HAP-1 (cell line): ENCODE measurements around the gene CCR6.
"Not testable (repeated sequence)": the region's sequence is repeated elsewhere in the genome, so short reads cannot be mapped to it uniquely, and the experiment has no call there.

ENCODE experiments used
- DNase-seq, 2 experiments: peaks; one replicate each; pipeline ENCODE4 v3.0.0-alpha.2; 2016 to 2020; ENCODE audit warnings: low spot score in 2 of 2
- H3K27me3 ChIP-seq: fragments of 250-450 bp; sonication (Bioruptor Pico); 2 replicates; pipeline ENCODE4 v1.5.1; 2020; ENCODE audit warnings: low read depth, mild to moderate bottlenecking, moderate library complexity
- H3K36me3 ChIP-seq: fragments of 250-450 bp; sonication (Bioruptor Pico); replicated peaks from 2 replicates; pipeline ENCODE4 v1.5.1; 2020; ENCODE audit warnings: mild to moderate bottlenecking
- H3K4me1 ChIP-seq: fragments of 250-450 bp; sonication (Bioruptor Pico); 2 replicates; pipeline ENCODE4 v1.5.1; 2020; ENCODE audit warnings: mild to moderate bottlenecking
- H3K4me3 ChIP-seq: fragments of 250-450 bp; sonication (Bioruptor Pico); 2 replicates; pipeline ENCODE4 v1.5.1; 2020; ENCODE audit warnings: mild to moderate bottlenecking, moderate library complexity
- H3K9me3 ChIP-seq: fragments of 250-450 bp; sonication (Bioruptor Pico); 2 replicates; pipeline ENCODE4 v1.5.1; 2020; ENCODE audit warnings: mild to moderate bottlenecking, moderate library complexity
- in situ Hi-C: fragments of 300-500 bp; cut with MboI; formaldehyde crosslinking; loops from 3 replicates; pipeline ENCODE4 v1.14.3; 2020; ENCODE audit warnings: low sequenced_read_pairs, inconsistent platforms, mixed read lengths

The CCR6 gene

GRCh38 chr6:167167699-167168098, 44.8 kb downstream of the CCR6 start:
- H3K27me3 ChIP-seq, in situ Hi-C loops, H3K4me1 ChIP-seq, H3K9me3 ChIP-seq, DNase-seq, H3K4me3 ChIP-seq, H3K36me3 ChIP-seq: not testable (repeated sequence)

- in situ Hi-C loops, DNase-seq, H3K4me1 ChIP-seq, H3K4me3 ChIP-seq, H3K9me3 ChIP-seq, H3K27me3 ChIP-seq, H3K36me3 ChIP-seq: not testable (repeated sequence)
Observed at GRCh38 chr6:167168296-167168695, 45.4 kb downstream of the CCR6 start.

- H3K4me1 ChIP-seq, H3K4me3 ChIP-seq, DNase-seq, H3K36me3 ChIP-seq, in situ Hi-C loops, H3K9me3 ChIP-seq, H3K27me3 ChIP-seq: not testable (repeated sequence)
Observed at GRCh38 chr6:167169867-167170266, 47.0 kb downstream of the CCR6 start.

GRCh38 chr6:167171300-167171699, 48.4 kb downstream of the CCR6 start:
- H3K36me3 ChIP-seq, H3K4me1 ChIP-seq, H3K4me3 ChIP-seq, H3K9me3 ChIP-seq, H3K27me3 ChIP-seq, DNase-seq, in situ Hi-C loops: not testable (repeated sequence)

- in situ Hi-C loops, H3K9me3 ChIP-seq, DNase-seq, H3K36me3 ChIP-seq, H3K4me1 ChIP-seq, H3K4me3 ChIP-seq, H3K27me3 ChIP-seq: not testable (repeated sequence)
Observed at GRCh38 chr6:167172011-167172410, 49.1 kb downstream of the CCR6 start.

GRCh38 chr6:167177271-167177670, 54.4 kb downstream of the CCR6 start:
- DNase-seq, H3K9me3 ChIP-seq, H3K4me1 ChIP-seq, H3K27me3 ChIP-seq, H3K4me3 ChIP-seq, H3K36me3 ChIP-seq, in situ Hi-C loops: not testable (repeated sequence)

- in situ Hi-C loops, H3K4me3 ChIP-seq, H3K27me3 ChIP-seq, H3K9me3 ChIP-seq, H3K36me3 ChIP-seq, DNase-seq, H3K4me1 ChIP-seq: not testable (repeated sequence)
Observed at GRCh38 chr6:167178896-167179655, 56.2 kb downstream of the CCR6 start.

GRCh38 chr6:167180086-167180485, 57.2 kb downstream of the CCR6 start:
- H3K27me3 ChIP-seq, in situ Hi-C loops, H3K36me3 ChIP-seq, H3K9me3 ChIP-seq, H3K4me3 ChIP-seq, H3K4me1 ChIP-seq, DNase-seq: not testable (repeated sequence)

- H3K4me3 ChIP-seq, in situ Hi-C loops, H3K4me1 ChIP-seq, H3K27me3 ChIP-seq, H3K36me3 ChIP-seq, DNase-seq, H3K9me3 ChIP-seq: not testable (repeated sequence)
Observed at GRCh38 chr6:167181351-167181750, 58.5 kb downstream of the CCR6 start.

GRCh38 chr6:167182913-167183314, 60.0 kb downstream of the CCR6 start:
- H3K9me3 ChIP-seq, in situ Hi-C loops, H3K27me3 ChIP-seq, H3K4me3 ChIP-seq, DNase-seq, H3K4me1 ChIP-seq, H3K36me3 ChIP-seq: not testable (repeated sequence)

GRCh38 chr6:167185101-167185500, 62.2 kb downstream of the CCR6 start:
- H3K36me3 ChIP-seq, H3K4me3 ChIP-seq, H3K27me3 ChIP-seq, DNase-seq, in situ Hi-C loops, H3K9me3 ChIP-seq, H3K4me1 ChIP-seq: not testable (repeated sequence)

- in situ Hi-C loops, H3K27me3 ChIP-seq, DNase-seq, H3K4me1 ChIP-seq, H3K4me3 ChIP-seq, H3K9me3 ChIP-seq, H3K36me3 ChIP-seq: not testable (repeated sequence)
Observed at GRCh38 chr6:167187275-167187674, 64.4 kb downstream of the CCR6 start.
